Activated CD8-positive, alpha-beta memory T cell treated with anti-CD3 and anti-CD28 coated beads, Interleukin-2, amount 50 U/mL, for 4 hours (primary cell): ENCODE results near the gene OR10G3.
A peak's percentile ranks its signal among the peaks of the same experiment; 100 is the strongest.

Experiments used
- DNase-seq: peaks from one replicate; pipeline ENCODE4 v3.0.0-alpha.2; 2020

OR10G3 gene

DNA sequence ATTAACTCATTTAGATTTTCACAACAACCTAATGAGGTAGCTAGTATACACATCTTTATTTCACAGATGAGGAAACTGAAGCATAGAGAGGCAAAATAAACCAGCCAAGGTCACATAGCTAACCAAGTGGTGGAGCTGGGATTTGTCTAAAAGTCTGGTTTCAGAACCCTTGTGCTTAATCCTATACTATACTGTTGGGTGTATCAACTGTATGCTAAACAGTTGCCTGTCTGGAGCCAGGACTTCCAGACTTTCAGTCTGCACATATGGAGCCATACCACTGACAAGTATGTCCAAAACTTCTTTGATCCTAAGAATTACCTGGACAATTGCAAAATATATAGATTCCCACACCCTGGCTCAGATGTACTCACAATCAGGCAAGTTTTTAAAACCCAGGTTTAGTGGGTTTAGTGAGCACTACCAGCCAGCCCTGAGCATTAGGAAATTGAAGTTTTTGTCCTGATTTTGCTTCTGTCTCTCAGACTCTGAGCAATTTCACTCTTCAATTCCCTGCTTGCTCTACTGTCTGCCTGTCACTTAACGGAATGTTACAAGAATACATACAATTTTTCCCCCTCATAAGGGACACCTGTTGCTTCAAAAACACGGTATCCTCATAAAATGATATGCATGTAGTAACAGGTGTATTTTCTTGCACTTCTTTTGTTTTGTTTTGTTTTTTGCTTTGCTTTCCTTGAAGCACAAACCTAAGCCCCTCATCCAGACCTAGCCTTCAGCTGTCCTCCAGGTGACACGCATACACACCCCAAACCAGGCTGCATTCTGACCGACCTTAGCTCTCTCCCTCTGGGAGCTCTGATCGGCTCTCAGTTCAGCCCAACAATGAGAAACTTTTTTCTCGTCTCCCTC is 44.1 kb downstream of the OR10G3 start:
- DNase-seq, result no peak

DNA sequence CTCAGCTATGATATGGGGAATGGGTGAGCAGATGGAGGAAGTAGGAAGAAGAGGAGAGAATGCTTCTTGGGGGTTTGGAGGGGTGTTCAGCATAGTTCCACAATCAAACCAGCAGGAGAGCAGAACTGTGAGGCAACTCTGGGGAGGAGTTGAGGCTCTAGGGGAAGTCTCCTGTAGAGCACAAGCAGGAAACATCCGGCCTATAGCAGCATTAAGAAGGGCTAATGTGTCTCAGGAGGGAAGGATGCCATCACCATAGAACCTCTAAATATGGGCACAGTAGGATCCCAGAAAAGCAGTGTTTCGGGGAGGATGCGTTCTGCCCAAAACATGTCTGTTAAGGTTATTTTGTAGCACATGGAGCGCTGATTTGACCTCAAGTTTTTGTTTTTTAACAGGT is 45.3 kb downstream of the OR10G3 start:
- DNase-seq, result no peak

DNA sequence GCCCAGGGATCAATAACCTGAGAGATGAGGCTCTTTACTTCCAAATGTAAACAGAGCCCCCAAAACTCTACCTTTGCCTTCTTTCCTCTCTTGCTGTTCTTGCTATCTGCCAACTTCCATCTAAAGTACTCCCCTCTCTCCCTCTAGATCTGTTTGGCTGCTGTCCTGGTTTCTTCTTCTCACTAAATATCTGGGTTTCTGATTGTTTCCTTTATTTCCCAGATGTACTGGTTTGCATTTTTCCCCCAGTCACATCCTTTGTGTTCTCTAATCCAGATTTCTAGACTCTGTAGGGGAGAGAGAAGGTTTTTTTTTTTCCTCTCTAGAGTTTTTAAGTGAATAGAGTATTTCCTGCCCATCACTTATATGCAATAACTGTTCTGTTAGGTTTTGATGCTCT is 46.6 kb downstream of the OR10G3 start:
- no peak for DNase-seq

DNA sequence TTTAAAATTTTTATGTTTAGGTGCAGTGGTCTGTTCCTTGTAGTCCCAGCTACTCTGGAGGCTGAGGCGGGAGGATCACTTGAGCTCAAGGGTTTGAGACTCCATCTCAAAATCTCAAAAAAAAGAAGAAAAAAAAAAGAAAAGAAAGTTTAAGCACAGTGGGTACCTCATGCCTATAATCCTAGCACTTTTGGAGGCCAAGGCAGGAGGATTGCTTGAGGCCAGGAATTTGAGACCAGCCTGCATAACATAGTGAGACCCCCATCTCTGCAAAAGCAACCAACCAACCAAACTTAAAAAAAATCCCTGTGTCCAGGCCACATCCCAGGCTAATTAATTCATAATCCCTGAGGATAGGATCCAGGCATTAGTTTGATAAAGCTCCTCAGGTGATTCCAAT is 50.4 kb downstream of the OR10G3 start:
- DNase-seq, result no peak

DNA sequence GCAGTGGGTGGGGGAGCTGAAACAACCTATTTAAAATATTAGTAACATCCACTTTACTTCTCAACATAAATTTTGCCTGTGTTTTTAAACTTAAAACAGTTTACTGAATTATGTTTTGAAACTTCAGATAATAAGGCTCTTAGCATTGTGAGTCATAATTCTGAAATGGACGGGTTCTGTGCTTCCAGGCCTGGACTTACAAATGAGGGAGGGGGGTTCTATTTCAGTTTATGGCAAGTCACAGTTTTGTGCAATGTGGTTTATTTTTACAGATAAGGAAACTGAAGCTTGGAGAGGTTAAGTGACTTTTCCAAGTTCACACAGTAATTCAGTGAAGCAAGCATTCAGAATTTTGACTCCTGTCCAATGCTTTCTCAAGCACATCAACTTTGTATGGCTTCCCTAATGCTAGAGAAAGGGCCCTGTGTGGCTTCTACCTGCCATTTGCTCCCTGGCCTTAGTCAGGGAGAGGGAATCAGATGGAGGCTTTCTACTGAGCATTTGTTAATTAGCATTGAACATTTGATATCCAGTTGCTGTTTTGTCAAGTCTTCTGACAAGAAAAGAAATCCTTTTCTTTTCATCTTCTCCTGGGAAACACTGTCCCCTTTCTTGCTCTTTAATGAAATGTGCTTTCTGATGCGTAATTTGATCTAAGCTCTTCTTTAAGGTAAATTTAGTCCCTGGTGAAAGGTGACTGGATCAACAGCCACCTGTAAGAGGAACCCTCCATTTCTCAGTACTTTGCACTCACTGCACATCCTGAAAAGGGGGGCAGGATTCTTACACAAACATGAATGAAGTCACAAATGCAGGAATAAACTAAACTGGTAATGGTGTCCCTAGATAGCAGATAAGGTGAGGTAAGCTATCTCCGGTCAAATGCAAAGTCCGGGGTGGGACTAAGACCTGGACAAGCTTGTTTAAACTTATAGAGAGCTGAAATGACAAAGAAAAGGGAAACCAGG is 51.2 kb downstream of the OR10G3 start:
- DNase-seq, result no peak

DNA sequence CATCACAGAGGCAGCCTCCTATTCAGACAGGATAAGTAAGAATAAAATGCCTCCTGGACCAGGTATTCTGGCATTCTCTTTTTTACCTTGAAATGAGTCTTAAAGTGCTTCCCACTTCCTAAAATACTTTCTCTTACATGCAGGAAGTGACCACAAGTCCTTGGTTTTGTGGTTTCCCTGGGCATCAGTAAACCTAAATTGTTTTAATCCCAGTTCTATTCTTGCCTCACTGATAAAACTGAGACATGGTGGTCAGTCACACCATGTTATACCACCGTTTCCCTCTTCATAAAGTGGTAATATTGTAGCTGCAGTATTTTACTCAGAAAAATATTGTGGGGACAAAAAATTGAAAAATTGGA is 52.6 kb downstream of the OR10G3 start:
- no peak for DNase-seq

DNA sequence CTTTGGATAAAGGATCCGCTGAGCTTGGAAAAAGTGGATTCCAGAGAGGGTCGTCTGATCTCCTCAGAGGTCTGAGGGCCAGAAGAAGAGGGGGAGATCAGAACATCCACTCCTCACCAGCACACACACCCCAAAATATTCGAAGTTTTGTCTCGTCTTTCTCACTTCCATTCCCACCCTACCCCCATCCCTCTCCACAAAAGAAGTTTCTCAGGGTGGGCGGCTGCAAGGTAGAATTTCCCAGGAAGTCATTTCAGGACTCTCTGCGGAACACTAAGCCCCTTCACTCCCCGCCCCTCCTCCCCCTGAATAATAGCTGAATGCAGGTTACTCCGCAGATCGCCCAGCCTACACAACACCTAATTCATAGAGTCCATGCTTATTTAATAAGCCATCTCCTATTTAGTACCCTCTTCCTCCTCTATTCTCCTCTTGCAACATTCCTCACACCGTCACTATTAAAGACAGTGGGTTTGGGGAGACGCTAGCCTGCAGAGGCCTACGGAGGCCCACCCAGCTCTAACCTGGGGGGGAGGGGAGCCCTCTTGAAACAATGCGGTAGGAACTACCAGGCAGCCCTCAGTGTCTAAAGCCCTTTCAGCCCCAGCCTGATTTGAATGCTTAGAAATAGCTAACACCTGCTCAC is 53.1 kb downstream of the OR10G3 start:
- no peak for DNase-seq

DNA sequence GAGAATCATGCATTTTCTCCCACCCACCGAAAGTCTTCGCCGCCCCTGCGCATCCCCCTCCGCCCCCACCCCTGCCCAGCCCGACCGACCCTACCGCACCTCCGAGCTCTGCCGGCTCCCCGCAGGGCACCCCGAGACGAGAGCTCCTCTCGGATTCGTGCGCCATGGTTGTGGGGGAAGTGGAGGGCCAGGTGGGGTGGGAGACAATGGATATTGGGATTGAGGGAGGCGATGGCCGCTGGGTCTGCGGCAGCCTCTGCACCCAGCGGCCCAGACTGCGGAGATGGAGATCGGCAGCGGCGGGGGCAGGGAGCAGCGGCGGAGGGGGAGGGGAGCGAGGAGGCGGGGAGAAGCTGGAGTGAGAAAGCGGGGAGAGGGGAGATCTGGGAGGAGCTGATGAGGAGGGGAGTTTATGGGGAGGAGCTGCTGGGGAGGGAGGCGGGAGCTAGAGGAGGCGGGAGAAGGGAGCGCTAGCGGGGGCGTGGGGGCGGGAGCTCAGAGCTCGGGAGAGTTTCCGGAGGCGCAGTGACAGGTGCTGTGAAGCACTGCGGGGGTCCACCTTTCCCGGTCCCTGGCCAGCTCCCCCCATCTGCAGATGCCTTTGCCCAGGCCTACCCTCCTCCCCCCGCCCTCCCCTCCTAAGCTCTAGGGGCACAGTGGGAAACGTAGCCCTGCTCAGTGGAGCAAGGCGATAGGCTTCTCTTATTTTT is 53.8 kb downstream of the OR10G3 start, which contains the start of gene SALL2:
TSS of gene SALL2 (minus strand) at position 385 of the 710 bp plus-strand sequence. CDS start at position 166, 219 bp downstream.
- peak; percentile 70 for DNase-seq

DNA sequence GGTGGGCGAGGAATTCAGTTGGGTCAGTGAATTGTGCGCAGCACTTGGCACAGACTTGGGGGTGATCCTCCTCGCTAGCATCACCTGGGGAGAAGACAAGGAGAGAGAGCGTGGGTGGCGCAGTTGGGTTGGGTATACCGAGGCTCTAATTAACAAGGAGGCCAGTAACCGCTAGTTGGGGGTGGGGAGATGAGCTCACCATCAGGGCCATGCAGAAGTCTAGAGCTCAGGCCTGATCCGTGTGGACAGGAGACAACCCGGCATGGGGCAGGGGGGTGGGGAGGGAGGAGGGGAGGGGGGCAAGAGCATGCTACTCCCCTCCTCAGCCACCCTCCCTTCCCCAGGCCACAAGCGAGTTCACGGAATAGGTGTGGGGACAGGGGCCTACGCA is 54.3 kb downstream of the OR10G3 start:
- DNase-seq, result no peak

DNA sequence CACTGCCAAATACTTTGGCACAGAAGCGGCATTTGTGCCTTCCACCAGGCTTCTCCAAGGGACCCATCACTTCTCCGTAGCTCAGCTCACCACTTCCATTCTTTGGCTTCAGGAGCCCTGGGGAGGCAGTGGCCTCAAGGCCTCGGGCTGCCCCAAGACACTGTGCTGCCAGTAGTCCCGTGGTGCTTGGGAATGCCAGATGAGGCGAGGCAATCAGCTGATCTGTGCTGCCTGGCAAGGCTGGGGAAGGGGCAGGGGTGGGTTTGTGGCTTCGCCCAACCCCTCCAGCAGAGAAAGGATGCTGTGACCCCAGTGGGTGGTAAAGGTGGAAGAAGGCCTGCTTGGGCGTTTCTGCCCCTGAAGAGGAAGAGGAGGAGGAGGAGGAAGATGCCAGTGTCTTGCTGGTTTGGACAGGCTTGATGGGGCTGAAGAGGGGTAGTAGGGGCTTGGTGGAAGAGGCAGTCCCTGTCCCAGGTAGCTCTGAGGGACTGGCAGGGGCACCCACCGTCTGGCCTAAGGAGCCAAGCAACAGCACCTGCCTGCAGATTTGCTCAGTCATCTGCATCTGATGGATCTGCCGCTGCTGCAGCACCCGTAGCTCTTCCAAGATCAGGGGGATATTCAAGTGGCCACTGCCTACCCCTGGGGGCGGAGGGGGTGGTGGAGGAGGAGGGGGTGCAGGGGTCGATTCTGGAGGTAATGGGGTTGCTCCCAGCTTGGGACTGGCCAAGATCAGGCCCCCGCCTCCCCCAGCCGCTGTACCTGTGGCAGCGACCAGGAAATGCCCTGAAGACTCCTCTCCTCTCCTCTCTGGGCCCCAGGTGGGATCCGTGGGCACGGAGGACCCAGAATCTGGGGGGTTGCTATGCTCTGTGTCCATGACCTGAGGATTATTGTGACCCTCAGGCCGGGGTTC is 55.0 kb downstream of the OR10G3 start:
- no peak for DNase-seq

DNA sequence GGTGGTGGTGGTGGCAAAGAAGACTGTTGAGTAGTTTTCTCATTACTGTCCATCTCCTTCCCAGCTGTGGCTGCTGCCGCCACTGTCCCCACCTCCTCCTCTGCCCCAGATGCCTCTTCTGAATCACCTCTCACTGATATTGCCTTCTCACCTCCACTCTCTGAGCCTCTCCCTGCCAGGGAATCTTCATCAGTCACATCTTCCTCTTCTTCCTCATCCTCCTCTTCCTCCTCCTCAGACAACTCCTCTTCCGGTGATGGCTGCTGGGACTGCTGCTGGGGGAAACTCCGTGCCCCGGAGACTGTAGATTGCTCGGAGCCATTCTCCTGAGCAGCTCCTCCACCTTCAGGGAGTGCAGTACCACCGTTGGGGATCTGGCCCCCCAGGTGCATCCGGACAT is 56.7 kb downstream of the OR10G3 start:
- DNase-seq, result no peak

DNA sequence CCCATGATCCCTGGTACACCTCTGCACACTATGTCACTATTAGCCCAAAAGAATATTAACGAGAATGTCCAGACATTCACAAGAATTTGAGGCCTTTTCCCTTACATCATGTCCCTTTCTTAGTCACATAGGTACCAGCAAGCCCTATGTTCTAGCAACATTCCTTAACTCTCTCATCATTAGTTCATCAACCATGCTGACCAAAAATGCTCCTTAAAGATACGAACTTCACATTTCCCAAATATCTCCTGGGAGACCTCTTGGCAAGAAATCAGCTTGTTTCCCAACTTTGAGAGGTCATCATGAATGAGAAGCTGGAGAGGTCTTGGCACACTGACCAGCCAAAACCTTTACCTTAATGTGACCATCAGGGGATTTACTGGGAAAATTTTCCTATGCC is 58.4 kb downstream of the OR10G3 start:
- no peak for DNase-seq

DNA sequence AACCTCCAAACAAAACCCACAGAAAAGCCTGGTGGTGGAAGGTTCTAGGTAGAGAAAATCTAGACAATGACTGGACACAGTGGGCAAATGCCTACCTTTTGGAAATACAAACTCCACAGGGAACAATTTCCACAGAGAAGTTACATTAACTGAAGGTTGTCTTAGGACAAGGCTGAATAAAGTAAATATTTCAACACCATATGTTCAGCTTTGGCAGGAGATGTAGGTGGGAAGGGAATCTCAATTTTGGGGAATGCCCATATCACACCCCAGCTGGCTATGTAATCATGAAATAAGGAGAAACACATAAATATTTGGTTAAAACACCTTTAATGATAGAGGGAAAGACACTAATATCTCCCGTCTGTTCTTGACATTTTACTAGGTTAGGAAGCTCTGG is 59.1 kb downstream of the OR10G3 start:
- no peak for DNase-seq

DNA sequence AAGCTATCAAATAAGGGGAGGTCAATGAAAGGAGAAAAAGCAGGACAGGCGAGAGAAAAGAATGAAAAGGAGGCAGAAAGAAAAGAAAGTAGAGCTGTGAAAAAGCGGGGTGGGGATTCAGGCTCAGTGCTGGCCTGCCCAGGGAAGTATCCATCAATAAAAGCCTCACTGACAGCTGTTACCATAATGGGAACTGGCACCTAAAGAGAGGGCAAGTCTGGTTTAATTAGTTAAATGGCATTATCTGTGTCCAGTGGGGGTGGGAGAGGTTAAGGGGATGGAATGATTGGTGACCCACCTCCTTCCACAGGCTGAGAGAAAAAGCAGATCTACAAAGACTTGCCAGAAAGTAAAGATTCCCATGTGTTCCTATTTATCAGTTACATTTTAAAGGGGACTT is 61.2 kb downstream of the OR10G3 start:
- no peak for DNase-seq
